GM12878 (cell line): ENCODE measurements around the gene PMM1. TPM values are rescaled to one million over a fixed set of nuclear protein-coding genes. Genes with fewer than 3 reads are reported as not detected.

ENCODE experiments used
- BHLHE40 ChIP-seq, 2 experiments: fragments of 450-650 bp in 1 of 2; IDR thresholded peaks; 2 replicates each; pipeline ENCODE4 v1.6.1; 2011 to 2017; ENCODE audit warnings: low read depth in 2 of 2, borderline replicate concordance in 1 of 2, improper control_type of control experiment in 1 of 2, low read length in 1 of 2, mild to moderate bottlenecking in 1 of 2
- ESRRA ChIP-seq: IDR thresholded peaks from 2 replicates; pipeline ENCODE4 v1.6.1; 2012; ENCODE audit warnings: mild to moderate bottlenecking, low read length, improper control_type of control experiment
- KAT2A ChIP-seq: conservative IDR thresholded peaks from 2 replicates; pipeline ENCODE4 v1.6.1; 2011; ENCODE audit warnings: low read depth, low read length; ENCODE audit not compliant: control insufficient read depth
- MTA2 ChIP-seq: fragments of 450-650 bp; IDR thresholded peaks from 2 replicates; pipeline ENCODE4 v1.6.1; 2016; ENCODE audit warnings: low read depth, mild to moderate bottlenecking, moderate library complexity
- NFIC ChIP-seq: IDR thresholded peaks from 2 replicates; pipeline ENCODE4 v1.6.1; 2012; ENCODE audit warnings: low read depth, mild to moderate bottlenecking, inconsistent platforms, low read length, moderate library complexity
- REST ChIP-seq: IDR thresholded peaks from 2 replicates; pipeline ENCODE4 v1.6.1; 2012; ENCODE audit warnings: mild to moderate bottlenecking, low read depth, low read length
- RUNX3 ChIP-seq: IDR thresholded peaks from 2 replicates; pipeline ENCODE4 v1.6.1; 2012; ENCODE audit warnings: low read length, inconsistent platforms
- SREBF2 ChIP-seq: IDR thresholded peaks from 2 replicates; pipeline ENCODE4 v1.6.1; 2012; ENCODE audit warnings: mild to moderate bottlenecking, low read length
- TARDBP ChIP-seq: IDR thresholded peaks from 2 replicates; pipeline ENCODE4 v1.6.1; 2016; ENCODE audit warnings: borderline replicate concordance
- TCF12 ChIP-seq: IDR thresholded peaks from 2 replicates; pipeline ENCODE4 v1.6.1; 2011; ENCODE audit warnings: low read depth, mild to moderate bottlenecking, low read length
- WRNIP1 ChIP-seq: IDR thresholded peaks from 2 replicates; pipeline ENCODE4 v1.6.1; 2011; ENCODE audit warnings: low read depth, low read length, improper control_type of control experiment, borderline replicate concordance
- ZBTB40 ChIP-seq: fragments of 450-650 bp; IDR thresholded peaks from 2 replicates; pipeline ENCODE4 v1.6.1; 2016; ENCODE audit warnings: mild to moderate bottlenecking, moderate library complexity, borderline replicate concordance
- polyA plus RNA-seq, 11 experiments: library from polyadenylated mRNA; depleted of rRNA in 4 of 11; unstranded in 6 of 11; stranded (reverse) in 5 of 11; fragments of >200 nt; fragmentation: Nextera tagmentation in 4 of 11; fragmentation: Illumina TruSeq in 1 of 11; extraction: Ambion mirVana in 4 of 11; extraction: Trizol in 1 of 11; gene quantifications; 1 replicate in 1 of 11; 2 replicates in 10 of 11; pipeline versions ENCODE4 v1.2.1 to v1.2.3, GENCODE V29; 2011 to 2016; ENCODE audit warnings: inconsistent platforms in 2 of 11, missing spikeins in 2 of 11, low read depth in 1 of 11
- total RNA-seq, 4 experiments: library from RNA; depleted of rRNA in 3 of 4; stranded (reverse); fragments of >200 nt in 3 of 4; fragmentation: Illumina TruSeq in 1 of 4; extraction: Trizol in 1 of 4; gene quantifications; 2 replicates each; pipeline versions ENCODE4 v1.2.1 to v1.2.3, GENCODE V29; 2013 to 2021
- TF ChIP-seq, protein P1 (sequence below): fragments of 450-650 bp; IDR thresholded peaks from 2 replicates; pipeline ENCODE4 v1.6.1; 2017; ENCODE audit warnings: borderline replicate concordance
- TF ChIP-seq, protein P2 (sequence below), 3 experiments: IDR thresholded peaks in 2 of 3; conservative IDR thresholded peaks in 1 of 3; 2 replicates each; pipeline ENCODE4 v1.5.1; 2011; ENCODE audit warnings: low read depth in 3 of 3, low read length in 3 of 3, mild to moderate bottlenecking in 3 of 3, control low read depth in 2 of 3, moderate library complexity in 2 of 3, inconsistent platforms in 1 of 3, mixed read lengths in 1 of 3; ENCODE audit not compliant: control insufficient read depth in 2 of 3, insufficient read depth in 1 of 3; ENCODE audit errors: extremely low read depth in 1 of 3
- TF ChIP-seq, protein P3 (sequence below): fragments of 450-650 bp; formaldehyde crosslinking; IDR thresholded peaks from 2 replicates; pipeline ENCODE4 v1.4.0; 2020; ENCODE audit warnings: mild to moderate bottlenecking, moderate library complexity

PMM1 gene
- total and polyA plus RNA-seq, 10 of the 15 experiments (the other 5 are each of a cell fraction or from before 2014, with no cell fraction given) = 8.2 to 32.2 (median 16.9) TPM

- TF ChIP-seq ZBTB40 = no peak
- TF ChIP-seq, protein P1, sequence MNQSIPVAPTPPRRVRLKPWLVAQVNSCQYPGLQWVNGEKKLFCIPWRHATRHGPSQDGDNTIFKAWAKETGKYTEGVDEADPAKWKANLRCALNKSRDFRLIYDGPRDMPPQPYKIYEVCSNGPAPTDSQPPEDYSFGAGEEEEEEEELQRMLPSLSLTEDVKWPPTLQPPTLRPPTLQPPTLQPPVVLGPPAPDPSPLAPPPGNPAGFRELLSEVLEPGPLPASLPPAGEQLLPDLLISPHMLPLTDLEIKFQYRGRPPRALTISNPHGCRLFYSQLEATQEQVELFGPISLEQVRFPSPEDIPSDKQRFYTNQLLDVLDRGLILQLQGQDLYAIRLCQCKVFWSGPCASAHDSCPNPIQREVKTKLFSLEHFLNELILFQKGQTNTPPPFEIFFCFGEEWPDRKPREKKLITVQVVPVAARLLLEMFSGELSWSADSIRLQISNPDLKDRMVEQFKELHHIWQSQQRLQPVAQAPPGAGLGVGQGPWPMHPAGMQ = no peak
- TF ChIP-seq TARDBP = no peak
- TF ChIP-seq ESRRA = no peak
- TF ChIP-seq KAT2A = no peak
- TF ChIP-seq RUNX3 = no peak
- TF ChIP-seq MTA2 = no peak
- TF ChIP-seq NFIC = no peak
- no peak for TF ChIP-seq SREBF2
- no peak for TF ChIP-seq BHLHE40 (IDR thresholded peaks at IDR 0.05; ENCODE audit: borderline replicate concordance in 1 of 2, low read depth in 2 of 2, low read length in 1 of 2)
- peak; percentile 44; the same call in 1 of the 2 replicates for TF ChIP-seq TCF12
- no peak for TF ChIP-seq WRNIP1
- TF ChIP-seq, protein P2, sequence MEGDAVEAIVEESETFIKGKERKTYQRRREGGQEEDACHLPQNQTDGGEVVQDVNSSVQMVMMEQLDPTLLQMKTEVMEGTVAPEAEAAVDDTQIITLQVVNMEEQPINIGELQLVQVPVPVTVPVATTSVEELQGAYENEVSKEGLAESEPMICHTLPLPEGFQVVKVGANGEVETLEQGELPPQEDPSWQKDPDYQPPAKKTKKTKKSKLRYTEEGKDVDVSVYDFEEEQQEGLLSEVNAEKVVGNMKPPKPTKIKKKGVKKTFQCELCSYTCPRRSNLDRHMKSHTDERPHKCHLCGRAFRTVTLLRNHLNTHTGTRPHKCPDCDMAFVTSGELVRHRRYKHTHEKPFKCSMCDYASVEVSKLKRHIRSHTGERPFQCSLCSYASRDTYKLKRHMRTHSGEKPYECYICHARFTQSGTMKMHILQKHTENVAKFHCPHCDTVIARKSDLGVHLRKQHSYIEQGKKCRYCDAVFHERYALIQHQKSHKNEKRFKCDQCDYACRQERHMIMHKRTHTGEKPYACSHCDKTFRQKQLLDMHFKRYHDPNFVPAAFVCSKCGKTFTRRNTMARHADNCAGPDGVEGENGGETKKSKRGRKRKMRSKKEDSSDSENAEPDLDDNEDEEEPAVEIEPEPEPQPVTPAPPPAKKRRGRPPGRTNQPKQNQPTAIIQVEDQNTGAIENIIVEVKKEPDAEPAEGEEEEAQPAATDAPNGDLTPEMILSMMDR (IDR thresholded peaks at IDR 0.05 in 2 of 3, conservative IDR thresholded peaks at IDR 0.05 in 1 of 3; ENCODE audit: control insufficient read depth in 2 of 3, extremely low read depth in 1 of 3, insufficient read depth in 1 of 3, low read depth in 3 of 3, low read length in 3 of 3) = 0 out of 6 replicates have a peak, but pooled peaks of 1 of the 3 experiments have one; percentile 1
- TF ChIP-seq, protein P3, sequence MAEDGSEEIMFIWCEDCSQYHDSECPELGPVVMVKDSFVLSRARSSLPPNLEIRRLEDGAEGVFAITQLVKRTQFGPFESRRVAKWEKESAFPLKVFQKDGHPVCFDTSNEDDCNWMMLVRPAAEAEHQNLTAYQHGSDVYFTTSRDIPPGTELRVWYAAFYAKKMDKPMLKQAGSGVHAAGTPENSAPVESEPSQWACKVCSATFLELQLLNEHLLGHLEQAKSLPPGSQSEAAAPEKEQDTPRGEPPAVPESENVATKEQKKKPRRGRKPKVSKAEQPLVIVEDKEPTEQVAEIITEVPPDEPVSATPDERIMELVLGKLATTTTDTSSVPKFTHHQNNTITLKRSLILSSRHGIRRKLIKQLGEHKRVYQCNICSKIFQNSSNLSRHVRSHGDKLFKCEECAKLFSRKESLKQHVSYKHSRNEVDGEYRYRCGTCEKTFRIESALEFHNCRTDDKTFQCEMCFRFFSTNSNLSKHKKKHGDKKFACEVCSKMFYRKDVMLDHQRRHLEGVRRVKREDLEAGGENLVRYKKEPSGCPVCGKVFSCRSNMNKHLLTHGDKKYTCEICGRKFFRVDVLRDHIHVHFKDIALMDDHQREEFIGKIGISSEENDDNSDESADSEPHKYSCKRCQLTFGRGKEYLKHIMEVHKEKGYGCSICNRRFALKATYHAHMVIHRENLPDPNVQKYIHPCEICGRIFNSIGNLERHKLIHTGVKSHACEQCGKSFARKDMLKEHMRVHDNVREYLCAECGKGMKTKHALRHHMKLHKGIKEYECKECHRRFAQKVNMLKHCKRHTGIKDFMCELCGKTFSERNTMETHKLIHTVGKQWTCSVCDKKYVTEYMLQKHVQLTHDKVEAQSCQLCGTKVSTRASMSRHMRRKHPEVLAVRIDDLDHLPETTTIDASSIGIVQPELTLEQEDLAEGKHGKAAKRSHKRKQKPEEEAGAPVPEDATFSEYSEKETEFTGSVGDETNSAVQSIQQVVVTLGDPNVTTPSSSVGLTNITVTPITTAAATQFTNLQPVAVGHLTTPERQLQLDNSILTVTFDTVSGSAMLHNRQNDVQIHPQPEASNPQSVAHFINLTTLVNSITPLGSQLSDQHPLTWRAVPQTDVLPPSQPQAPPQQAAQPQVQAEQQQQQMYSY = no peak
- TF ChIP-seq REST = no peak
These were observed 31.0 kb upstream of the PMM1 start, which contains the start of gene DESI1 (continued) for GRCh38 chr22:41620589-41621098.
